K562 (cell line): ENCODE data around the gene DPEP2. TPM values are rescaled to one million over a fixed set of nuclear protein-coding genes. Genes with fewer than 3 reads are reported as not detected.

Source experiments
- CREB3 ChIP-seq: fragments of 450-650 bp; conservative IDR thresholded peaks from 2 replicates; pipeline ENCODE4 v1.6.1; 2016; ENCODE audit warnings: missing genetic modification characterization, low read depth, mild to moderate bottlenecking, missing compliant biosample characterization, moderate library complexity
- DMBX1 ChIP-seq: fragments of 250-450 bp; sonication (Bioruptor Pico); IDR thresholded peaks from 2 replicates; pipeline ENCODE4 v1.8.0; 2022; ENCODE audit warnings: inconsistent platforms, mild to moderate bottlenecking, moderate library complexity, borderline replicate concordance
- KHSRP ChIP-seq: fragments of 450-650 bp; IDR thresholded peaks from 2 replicates; pipeline ENCODE4 v1.6.1; 2017
- L3MBTL2 ChIP-seq: fragments of 450-650 bp; IDR thresholded peaks from 2 replicates; pipeline ENCODE4 v1.6.1; 2016; ENCODE audit warnings: mild to moderate bottlenecking, moderate library complexity
- NKRF ChIP-seq: fragments of 450-650 bp; IDR thresholded peaks from 2 replicates; pipeline ENCODE4 v1.6.1; 2016; ENCODE audit warnings: borderline replicate concordance
- RFX7 ChIP-seq: fragments of 250-450 bp; sonication (Bioruptor Pico); IDR thresholded peaks from 2 replicates; pipeline ENCODE4 v1.5.1; 2021; ENCODE audit warnings: mild to moderate bottlenecking
- SFPQ ChIP-seq: fragments of 200-400 bp; formaldehyde crosslinking; IDR thresholded peaks from 2 replicates; pipeline ENCODE4 v1.6.1; 2017; ENCODE audit warnings: mild to moderate bottlenecking, low read depth, low read length, moderate library complexity
- TEAD4 ChIP-seq, 2 experiments: sonication (generic) in 1 of 2; formaldehyde crosslinking in 1 of 2; IDR thresholded peaks; 2 replicates each; pipeline versions ENCODE4 v1.6.1 to v1.8.0; 2012 to 2022; ENCODE audit warnings: borderline replicate concordance in 1 of 2, inconsistent platforms in 1 of 2, low read length in 1 of 2, mild to moderate bottlenecking in 1 of 2, missing genetic modification reagents in 1 of 2
- TSHZ1 ChIP-seq: fragments of 250-450 bp; sonication (Bioruptor Pico); IDR thresholded peaks from 2 replicates; pipeline ENCODE4 v1.4.0; 2020; ENCODE audit warnings: mild to moderate bottlenecking, moderate library complexity
- ZBTB33 ChIP-seq: sonication (generic); formaldehyde crosslinking; IDR thresholded peaks from 2 replicates; pipeline ENCODE4 v1.8.1; 2023; ENCODE audit warnings: mild to moderate bottlenecking, missing genetic modification reagents
- ZNF140 ChIP-seq: fragments of 250-450 bp; sonication (Bioruptor Pico); IDR thresholded peaks from 2 replicates; pipeline ENCODE4 v1.8.0; 2021; ENCODE audit warnings: moderate library complexity, mild to moderate bottlenecking, inconsistent platforms
- polyA plus RNA-seq, 8 experiments: library from polyadenylated mRNA; depleted of rRNA in 4 of 8; stranded (reverse) in 5 of 8; unstranded in 3 of 8; fragments of >200 nt; fragmentation: Nextera tagmentation in 2 of 8; fragmentation: Illumina TruSeq in 1 of 8; extraction: Ambion mirVana in 2 of 8; extraction: Trizol in 1 of 8; gene quantifications; 2 replicates each; pipeline versions ENCODE4 v1.2.1 to v1.2.3, GENCODE V29; 2011 to 2014; ENCODE audit warnings: inconsistent platforms in 1 of 8, missing spikeins in 1 of 8
- total RNA-seq, 7 experiments: library from RNA; depleted of rRNA in 6 of 7; stranded (reverse); fragments of >200 nt in 6 of 7; fragmentation: Illumina TruSeq in 2 of 7; extraction: Trizol in 2 of 7; gene quantifications; 2 replicates each; pipeline versions ENCODE4 v1.2.1 to v1.2.3, GENCODE V29; 2011 to 2021; ENCODE audit warnings: low replicate concordance in 1 of 7

DPEP2 gene
- total and polyA plus RNA-seq, 9 of the 15 experiments (the other 6 are each of a cell fraction or from before 2014, with no cell fraction given) = 0.14 to 1.2 (median 0.38) TPM

GRCh38 chr16:68005786-68006286 lies 6.6 kb upstream of the DPEP2 start (continued):
- TF ChIP-seq TEAD4 (IDR thresholded peaks at IDR 0.05; ENCODE audit: low read length) (no peak), TEAD4 (CRISPR knock-in tag; IDR thresholded peaks at IDR 0.05; ENCODE audit: borderline replicate concordance) (no peak), L3MBTL2 (peak; percentile 40; the same call in 1 of the 2 replicates), NKRF (no peak), SFPQ (no peak), RFX7 (CRISPR knock-in tag) (no peak), DMBX1 (CRISPR knock-in tag) (no peak), TSHZ1 (no peak), ZNF140 (CRISPR knock-in tag) (no peak), CREB3 (tag) (0 out of 2 replicates have a peak, but pooled peaks have one; percentile 13), ZBTB33 (CRISPR knock-in tag) (no peak), KHSRP (no peak)
